IMR-90 (cell line): ENCODE results near the gene DAB1. TPM values are rescaled to one million over a fixed set of nuclear protein-coding genes. Genes with fewer than 3 reads are reported as not detected.

Experiments
- ATAC-seq: fragments of 200-7000 bp; cut with Tn5 transposase; 2 replicates; pipeline ENCODE4 v1.9.1; 2020; ENCODE audit warnings: low read depth, mild to moderate bottlenecking, moderate library complexity
- BruUV-seq: library from RNA; stranded (reverse); fragments of 400-500 nt; replicated peaks from 2 replicates; lab custom pipeline; 2021; lab: Mats Ljungman, UMichigan
- CTCF ChIA-PET: fragments of 300-600 bp; formaldehyde crosslinking; extraction: SDS; loops from one replicate; lab custom pipeline; 2021; ENCODE audit warnings: antibody characterized with exemption; lab: Yijun Ruan, JAX
- POLR2A ChIA-PET: fragments of 300-600 bp; sonication (Branson Sonifier 250); formaldehyde crosslinking; loops from one replicate; lab custom pipeline; 2022; ENCODE audit warnings: antibody characterized with exemption; ENCODE audit not compliant: unreplicated experiment; lab: Charles Lee
- DNase-seq: peaks from one replicate; pipeline ENCODE4 v3.0.0; 2013
- H2AFZ ChIP-seq: replicated peaks from 2 replicates; pipeline ENCODE3; 2013; ENCODE audit warnings: low read length, mild to moderate bottlenecking; ENCODE audit not compliant: poor library complexity
- H2AK5ac ChIP-seq: 2 replicates; pipeline ENCODE4 v1.6.1; 2013; ENCODE audit warnings: low read depth, low read length, inconsistent platforms
- H2AK9ac ChIP-seq: replicated peaks from 2 replicates; pipeline ENCODE3; 2013; ENCODE audit warnings: mild to moderate bottlenecking, low read depth, low read length, moderate library complexity; ENCODE audit not compliant: poor library complexity
- H2BK120ac ChIP-seq: 2 replicates; pipeline ENCODE4 v1.6.1; 2013; ENCODE audit warnings: low read depth, low read length, inconsistent platforms
- H2BK15ac ChIP-seq: 3 replicates; pipeline ENCODE4 v1.6.1; 2013; ENCODE audit warnings: low read depth, low read length, inconsistent platforms
- H2BK20ac ChIP-seq: 2 replicates; pipeline ENCODE4 v1.6.1; 2013; ENCODE audit warnings: low read depth, mild to moderate bottlenecking, inconsistent platforms, low read length, moderate library complexity
- H2BK5ac ChIP-seq: 2 replicates; pipeline ENCODE4 v1.6.1; 2013; ENCODE audit warnings: mild to moderate bottlenecking, low read depth, low read length, inconsistent platforms; ENCODE audit not compliant: poor library complexity, severe bottlenecking
- H3K14ac ChIP-seq: replicated peaks from 2 replicates; pipeline ENCODE4 v1.6.1; 2013; ENCODE audit warnings: low read depth, low read length, inconsistent platforms
- H3K18ac ChIP-seq: 2 replicates; pipeline ENCODE4 v1.6.1; 2013; ENCODE audit warnings: low read depth, low read length, control low read depth
- H3K23ac ChIP-seq: 2 replicates; pipeline ENCODE4 v1.6.1; 2013; ENCODE audit warnings: low read depth, low read length, inconsistent platforms
- H3K27ac ChIP-seq: 2 replicates; pipeline ENCODE4 v1.5.1; 2013; ENCODE audit warnings: mild to moderate bottlenecking, control low read depth, low read length; ENCODE audit not compliant: insufficient read depth
- H3K27me3 ChIP-seq: 2 replicates; pipeline ENCODE4 v1.6.1; 2013; ENCODE audit warnings: low read length; ENCODE audit not compliant: control insufficient read depth, insufficient read depth
- H3K36me3 ChIP-seq: 2 replicates; pipeline ENCODE4 v1.6.1; 2013; ENCODE audit warnings: low read length, mixed read lengths; ENCODE audit not compliant: control insufficient read depth, insufficient read depth
- H3K4ac ChIP-seq: 2 replicates; pipeline ENCODE4 v1.6.1; 2013; ENCODE audit warnings: low read depth, low read length, inconsistent platforms
- H3K4me1 ChIP-seq: 2 replicates; pipeline ENCODE4 v1.6.1; 2013; ENCODE audit warnings: low read length, mixed read lengths; ENCODE audit not compliant: control insufficient read depth, insufficient read depth
- H3K4me2 ChIP-seq: 2 replicates; pipeline ENCODE4 v1.6.1; 2013; ENCODE audit warnings: low read depth, mild to moderate bottlenecking, control low read depth, low read length, moderate library complexity
- H3K4me3 ChIP-seq: 2 replicates; pipeline ENCODE4 v1.5.1; 2013; ENCODE audit warnings: low read depth, mild to moderate bottlenecking, control low read depth, low read length, moderate library complexity; ENCODE audit not compliant: insufficient read depth
- H3K56ac ChIP-seq: 2 replicates; pipeline ENCODE4 v1.6.1; 2013; ENCODE audit warnings: low read length, inconsistent platforms; ENCODE audit not compliant: insufficient read depth; ENCODE audit errors: extremely low read depth
- H3K79me1 ChIP-seq, 2 experiments: 2 replicates each; pipeline ENCODE4 v1.6.1; 2013; ENCODE audit warnings: low read length in 2 of 2, inconsistent platforms in 1 of 2, low read depth in 1 of 2
- H3K9ac ChIP-seq: 2 replicates; pipeline ENCODE4 v1.6.1; 2013; ENCODE audit warnings: low read depth, low read length, control low read depth
- H3K9me1 ChIP-seq: 2 replicates; pipeline ENCODE4 v1.6.1; 2013; ENCODE audit warnings: low read length, inconsistent platforms; ENCODE audit not compliant: insufficient read depth
- H3K9me3 ChIP-seq: 2 replicates; pipeline ENCODE4 v1.6.1; 2013; ENCODE audit warnings: low read length; ENCODE audit not compliant: control insufficient read depth, insufficient read depth
- H4K20me1 ChIP-seq: 2 replicates; pipeline ENCODE4 v1.6.1; 2013; ENCODE audit warnings: low read length, inconsistent platforms; ENCODE audit not compliant: insufficient read depth
- H4K5ac ChIP-seq: 2 replicates; pipeline ENCODE4 v1.6.1; 2013; ENCODE audit warnings: mild to moderate bottlenecking, low read depth, low read length, control low read depth
- H4K8ac ChIP-seq, 2 experiments: 2 replicates each; pipeline ENCODE4 v1.6.1; 2013; ENCODE audit warnings: low read depth in 2 of 2, low read length in 2 of 2, control low read depth in 1 of 2, inconsistent platforms in 1 of 2
- H4K91ac ChIP-seq: 2 replicates; pipeline ENCODE4 v1.6.1; 2013; ENCODE audit warnings: low read depth, low read length, inconsistent platforms; ENCODE audit not compliant: insufficient read depth
- BHLHE40 ChIP-seq: fragments of 150-350 bp; IDR thresholded peaks from 2 replicates; pipeline ENCODE4 v1.6.1; 2016; ENCODE audit warnings: mild to moderate bottlenecking, low read depth, low read length
- CEBPB ChIP-seq: IDR thresholded peaks from 2 replicates; pipeline ENCODE4 v1.6.1; 2012; ENCODE audit warnings: low read depth, low read length, improper control_type of control experiment
- CHD1 ChIP-seq: IDR thresholded peaks from 2 replicates; pipeline ENCODE4 v1.6.1; 2012; ENCODE audit warnings: low read depth, low read length, improper control_type of control experiment
- ELK1 ChIP-seq: fragments of 150-350 bp; IDR thresholded peaks from 2 replicates; pipeline ENCODE4 v1.6.1; 2016; ENCODE audit warnings: low read depth, mild to moderate bottlenecking, low read length, moderate library complexity, borderline replicate concordance
- FOS ChIP-seq: fragments of 150-350 bp; IDR thresholded peaks from 2 replicates; pipeline ENCODE4 v1.6.1; 2016; ENCODE audit warnings: low read depth, low read length
- MAFK ChIP-seq: IDR thresholded peaks from 2 replicates; pipeline ENCODE4 v1.6.1; 2012; ENCODE audit warnings: low read depth, low read length, improper control_type of control experiment
- MAZ ChIP-seq: IDR thresholded peaks from 2 replicates; pipeline ENCODE4 v1.6.1; 2012; ENCODE audit warnings: low read depth, mild to moderate bottlenecking, low read length, improper control_type of control experiment, moderate library complexity, borderline replicate concordance
- MXI1 ChIP-seq: IDR thresholded peaks from 2 replicates; pipeline ENCODE4 v1.6.1; 2012; ENCODE audit warnings: low read depth, mild to moderate bottlenecking, low read length, moderate library complexity, borderline replicate concordance
- NFE2L2 ChIP-seq: fragments of 150-350 bp; IDR thresholded peaks from 2 replicates; pipeline ENCODE4 v1.6.1; 2016; ENCODE audit warnings: low read depth, mild to moderate bottlenecking, low read length
- POLR2A ChIP-seq: IDR thresholded peaks from 2 replicates; pipeline ENCODE4 v1.6.1; 2012; ENCODE audit warnings: mild to moderate bottlenecking, low read depth, low read length
- RAD21 ChIP-seq: IDR thresholded peaks from 2 replicates; pipeline ENCODE4 v1.6.1; 2012; ENCODE audit warnings: low read length, improper control_type of control experiment
- RCOR1 ChIP-seq: IDR thresholded peaks from 2 replicates; pipeline ENCODE4 v1.6.1; 2012; ENCODE audit warnings: mild to moderate bottlenecking, low read length, improper control_type of control experiment; ENCODE audit not compliant: insufficient replicate concordance
- RFX5 ChIP-seq: IDR thresholded peaks from 2 replicates; pipeline ENCODE4 v1.8.0; 2012; ENCODE audit warnings: low read depth, mild to moderate bottlenecking, low read length, moderate library complexity
- SMC3 ChIP-seq: fragments of 150-350 bp; IDR thresholded peaks from 2 replicates; pipeline ENCODE4 v1.6.1; 2016; ENCODE audit warnings: low read depth, mild to moderate bottlenecking, antibody characterized with exemption, low read length, moderate library complexity
- WGBS, 2 experiments: methylation state at CpG; one replicate each; pipeline versions ENCODE4 v1.1.5 to v1.1.7; 2013; ENCODE audit warnings: missing lambda C conversion rate in 2 of 2; ENCODE audit not compliant: insufficient read length in 1 of 2; ENCODE audit errors: extremely low coverage in 2 of 2; 5-methylcytosine and 5-hydroxymethylcytosine counted together
- dilution Hi-C: fragments of 300-500 bp; cut with HindIII; formaldehyde crosslinking; loops from one replicate; pipeline ENCODE4 v1.14.3; 2018; ENCODE audit warnings: low sequenced_read_pairs; ENCODE audit not compliant: unreplicated experiment
- in situ Hi-C: fragments of 300-500 bp; cut with MboI; formaldehyde crosslinking; loops from 3 replicates; pipeline ENCODE4 v1.14.3; 2019; ENCODE audit warnings: low sequenced_read_pairs, inconsistent platforms, mixed read lengths
- intact Hi-C: fragments of 100-400 bp; cut with micrococcal nuclease; formaldehyde crosslinking; loops from 2 replicates; pipeline ENCODE4 v1.10.0; 2022
- polyA plus RNA-seq, 3 experiments: library from polyadenylated mRNA; depleted of rRNA; stranded (reverse); fragments of >200 nt; gene quantifications; 2 replicates each; pipeline ENCODE4 v1.2.3, GENCODE V29; 2012; ENCODE audit warnings: low replicate concordance in 1 of 3
- total RNA-seq: library from RNA; depleted of rRNA; stranded (reverse); fragments of >200 nt; gene quantifications from 2 replicates; pipeline ENCODE4 v1.2.3, GENCODE V29; 2012
- TF ChIP-seq, protein P1 (sequence below): fragments of 150-350 bp; IDR thresholded peaks from 2 replicates; pipeline ENCODE4 v1.6.1; 2017; ENCODE audit warnings: mild to moderate bottlenecking, antibody characterized with exemption, low read length, low read depth
- TF ChIP-seq, protein P2 (sequence below): conservative IDR thresholded peaks from 2 replicates; pipeline ENCODE4 v1.5.1; 2012; ENCODE audit warnings: mild to moderate bottlenecking, low read depth, low read length, improper control_type of control experiment

DAB1 gene
- total and polyA plus RNA-seq, 2 of the 4 experiments (the other 2 are of a cell fraction), result 0.18 to 0.41 TPM

DNA sequence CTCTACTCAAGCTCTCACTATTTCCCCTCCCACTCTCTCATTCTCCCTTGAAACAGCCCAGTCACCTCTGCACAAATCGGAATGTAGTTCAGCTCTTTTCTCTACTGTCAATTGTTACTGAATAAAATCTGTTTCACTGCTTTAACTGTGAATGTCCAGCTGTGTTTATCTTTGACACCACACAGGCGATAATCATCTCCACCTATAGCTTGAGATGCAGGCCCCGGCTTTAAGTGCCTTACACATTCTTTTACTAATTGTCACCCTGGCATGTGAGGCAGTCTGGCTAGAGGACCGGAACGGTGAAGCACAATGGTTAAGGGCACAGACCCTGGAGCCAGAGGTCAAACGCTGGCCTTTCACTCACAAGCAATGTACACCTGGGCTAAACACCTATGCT is 335.2 kb downstream of the DAB1 start:
- Histone ChIP-seq H3K56ac (no peak overlapping the region), H3K9me3 (no peaks in the 10 kb centered on the region), H3K27me3 (no peaks in the 10 kb centered on the region), H2AK9ac (no peak overlapping the region), H4K5ac (no peak overlapping the region), H3K27ac (no peak overlapping the region), H3K23ac (no peak overlapping the region), H3K9ac (no peak overlapping the region), H2BK120ac (no peak overlapping the region), H4K8ac (no peak overlapping the region), H3K18ac (no peak overlapping the region), H2BK15ac (no peak overlapping the region), H2BK5ac (no peak overlapping the region), H4K20me1 (no peaks in the 10 kb centered on the region), H3K4me1 (no peaks in the 10 kb centered on the region), H2AFZ (no peak overlapping the region), H2AK5ac (no peak overlapping the region), H3K79me1 (no peaks in the 10 kb centered on the region), H3K4me3 (no peak overlapping the region), H3K4me2 (no peak overlapping the region), H3K36me3 (no peaks in the 10 kb centered on the region), H3K14ac (no peak overlapping the region), H2BK20ac (no peak overlapping the region), H3K4ac (no peak overlapping the region), H4K91ac (no peak overlapping the region), H3K9me1 (no peaks in the 10 kb centered on the region)
- intact Hi-C loops, result no loop called here
- ChIA-PET POLR2A (no interaction called here), CTCF (no interaction called here)
- no CpG with 5 or more reads among the region's 6 CpGs for WGBS, 2 experiments
- no TSS peak for BruUV-seq
- DNase-seq, result no peak
- TF ChIP-seq BHLHE40 (no peak), CEBPB (no peak), POLR2A (no peak), FOS (no peak), MAZ (no peak), RAD21 (no peak), RFX5 (no peak), ELK1 (no peak), RCOR1 (no peak), MAFK (no peak), NFE2L2 (no peak), SMC3 (no peak), MXI1 (no peak), CHD1 (no peak)
- TF ChIP-seq, protein P1, sequence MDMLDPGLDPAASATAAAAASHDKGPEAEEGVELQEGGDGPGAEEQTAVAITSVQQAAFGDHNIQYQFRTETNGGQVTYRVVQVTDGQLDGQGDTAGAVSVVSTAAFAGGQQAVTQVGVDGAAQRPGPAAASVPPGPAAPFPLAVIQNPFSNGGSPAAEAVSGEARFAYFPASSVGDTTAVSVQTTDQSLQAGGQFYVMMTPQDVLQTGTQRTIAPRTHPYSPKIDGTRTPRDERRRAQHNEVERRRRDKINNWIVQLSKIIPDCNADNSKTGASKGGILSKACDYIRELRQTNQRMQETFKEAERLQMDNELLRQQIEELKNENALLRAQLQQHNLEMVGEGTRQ, result no peak
- TF ChIP-seq, protein P2, sequence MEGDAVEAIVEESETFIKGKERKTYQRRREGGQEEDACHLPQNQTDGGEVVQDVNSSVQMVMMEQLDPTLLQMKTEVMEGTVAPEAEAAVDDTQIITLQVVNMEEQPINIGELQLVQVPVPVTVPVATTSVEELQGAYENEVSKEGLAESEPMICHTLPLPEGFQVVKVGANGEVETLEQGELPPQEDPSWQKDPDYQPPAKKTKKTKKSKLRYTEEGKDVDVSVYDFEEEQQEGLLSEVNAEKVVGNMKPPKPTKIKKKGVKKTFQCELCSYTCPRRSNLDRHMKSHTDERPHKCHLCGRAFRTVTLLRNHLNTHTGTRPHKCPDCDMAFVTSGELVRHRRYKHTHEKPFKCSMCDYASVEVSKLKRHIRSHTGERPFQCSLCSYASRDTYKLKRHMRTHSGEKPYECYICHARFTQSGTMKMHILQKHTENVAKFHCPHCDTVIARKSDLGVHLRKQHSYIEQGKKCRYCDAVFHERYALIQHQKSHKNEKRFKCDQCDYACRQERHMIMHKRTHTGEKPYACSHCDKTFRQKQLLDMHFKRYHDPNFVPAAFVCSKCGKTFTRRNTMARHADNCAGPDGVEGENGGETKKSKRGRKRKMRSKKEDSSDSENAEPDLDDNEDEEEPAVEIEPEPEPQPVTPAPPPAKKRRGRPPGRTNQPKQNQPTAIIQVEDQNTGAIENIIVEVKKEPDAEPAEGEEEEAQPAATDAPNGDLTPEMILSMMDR, result no peak
- in situ Hi-C loops, result no loop called here
- no peak for ATAC-seq
- dilution Hi-C loops, result no loop called here
